Astrocyte (in vitro differentiated cells and primary cell): ENCODE data around the gene WDR5. TPM values are rescaled to one million over a fixed set of nuclear protein-coding genes. Genes with fewer than 3 reads are reported as not detected.

ENCODE experiments used
- DNase-seq: peaks from one replicate; pipeline ENCODE4 v3.0.0-alpha.2; 2010; ENCODE audit warnings: low read depth
- FAIRE-seq: peaks from 2 replicates; lab custom pipeline; 2011; peaks lifted over from hg19 to GRCh38; lab: Jason Lieb, UNC
- H2AFZ ChIP-seq: 2 replicates; pipeline ENCODE4 v1.6.0; 2012; ENCODE audit warnings: low read depth, low read length, inconsistent platforms
- H3K27ac ChIP-seq: 2 replicates; pipeline ENCODE4 v1.5.1; 2011; ENCODE audit warnings: low read depth, low read length, inconsistent platforms
- H3K27me3 ChIP-seq: 2 replicates; pipeline ENCODE4 v1.6.0; 2011; ENCODE audit warnings: low read length, inconsistent platforms; ENCODE audit not compliant: insufficient read depth
- H3K36me3 ChIP-seq: 2 replicates; pipeline ENCODE4 v1.5.1; 2011; ENCODE audit warnings: low read length, inconsistent platforms; ENCODE audit not compliant: insufficient read depth
- H3K4me1 ChIP-seq: 2 replicates; pipeline ENCODE4 v1.5.1; 2011; ENCODE audit warnings: low read length, inconsistent platforms; ENCODE audit not compliant: insufficient read depth
- H3K4me2 ChIP-seq: 2 replicates; pipeline ENCODE4 v1.6.0; 2012; ENCODE audit warnings: low read length, inconsistent platforms
- H3K4me3 ChIP-seq: 2 replicates; pipeline ENCODE4 v1.5.1; 2011; ENCODE audit warnings: low read depth, mild to moderate bottlenecking, low read length, inconsistent platforms; ENCODE audit not compliant: insufficient read depth
- H3K79me2 ChIP-seq: 2 replicates; pipeline ENCODE4 v1.6.0; 2012; ENCODE audit warnings: mild to moderate bottlenecking, low read length, inconsistent platforms; ENCODE audit not compliant: insufficient read depth
- H3K9ac ChIP-seq: 2 replicates; pipeline ENCODE4 v1.6.0; 2012; ENCODE audit warnings: mild to moderate bottlenecking, low read length, inconsistent platforms
- H3K9me3 ChIP-seq: 2 replicates; pipeline ENCODE4 v1.5.1; 2012; ENCODE audit warnings: low read depth, mild to moderate bottlenecking, low read length, inconsistent platforms; ENCODE audit not compliant: insufficient read depth
- H4K20me1 ChIP-seq: 2 replicates; pipeline ENCODE4 v1.6.0; 2012; ENCODE audit warnings: low read length, inconsistent platforms; ENCODE audit not compliant: insufficient read depth
- H3K27ac Mint-ChIP-seq: one replicate; pipeline ENCODE4 v1.8.0; 2021; ENCODE audit warnings: mild to moderate bottlenecking, mixed read lengths; ENCODE audit not compliant: unreplicated experiment
- H3K27me3 Mint-ChIP-seq: one replicate; pipeline ENCODE4 v1.8.0; 2021; ENCODE audit warnings: low read depth, mixed read lengths; ENCODE audit not compliant: unreplicated experiment
- H3K36me3 Mint-ChIP-seq: one replicate; pipeline ENCODE4 v1.8.0; 2021; ENCODE audit warnings: low read depth, mixed read lengths; ENCODE audit not compliant: unreplicated experiment
- H3K4me1 Mint-ChIP-seq: one replicate; pipeline ENCODE4 v1.8.0; 2021; ENCODE audit warnings: low read depth, mixed read lengths; ENCODE audit not compliant: unreplicated experiment
- H3K4me3 Mint-ChIP-seq: one replicate; pipeline ENCODE4 v1.8.0; 2021; ENCODE audit warnings: mild to moderate bottlenecking, moderate library complexity, mixed read lengths; ENCODE audit not compliant: unreplicated experiment
- H3K9me3 Mint-ChIP-seq: one replicate; pipeline ENCODE4 v1.8.0; 2021; ENCODE audit warnings: mild to moderate bottlenecking, mixed read lengths; ENCODE audit not compliant: unreplicated experiment
- EZH2 ChIP-seq: IDR thresholded peaks from 2 replicates; pipeline ENCODE4 v1.6.1; 2012; ENCODE audit warnings: mild to moderate bottlenecking, low read length, inconsistent platforms; ENCODE audit not compliant: insufficient read depth
- total RNA-seq: library from RNA; stranded (reverse); gene quantifications from 2 replicates; pipeline ENCODE4 v1.2.1, GENCODE V29; 2021
- TF ChIP-seq, protein P1 (sequence below): IDR thresholded peaks from 2 replicates; pipeline ENCODE4 v1.5.1; 2011; ENCODE audit warnings: low read depth, mild to moderate bottlenecking, inconsistent platforms, low read length, moderate library complexity; ENCODE audit not compliant: insufficient read depth

The WDR5 gene
- total RNA-seq, 1 donor from 2014 or later: 28.1 TPM

DNA sequence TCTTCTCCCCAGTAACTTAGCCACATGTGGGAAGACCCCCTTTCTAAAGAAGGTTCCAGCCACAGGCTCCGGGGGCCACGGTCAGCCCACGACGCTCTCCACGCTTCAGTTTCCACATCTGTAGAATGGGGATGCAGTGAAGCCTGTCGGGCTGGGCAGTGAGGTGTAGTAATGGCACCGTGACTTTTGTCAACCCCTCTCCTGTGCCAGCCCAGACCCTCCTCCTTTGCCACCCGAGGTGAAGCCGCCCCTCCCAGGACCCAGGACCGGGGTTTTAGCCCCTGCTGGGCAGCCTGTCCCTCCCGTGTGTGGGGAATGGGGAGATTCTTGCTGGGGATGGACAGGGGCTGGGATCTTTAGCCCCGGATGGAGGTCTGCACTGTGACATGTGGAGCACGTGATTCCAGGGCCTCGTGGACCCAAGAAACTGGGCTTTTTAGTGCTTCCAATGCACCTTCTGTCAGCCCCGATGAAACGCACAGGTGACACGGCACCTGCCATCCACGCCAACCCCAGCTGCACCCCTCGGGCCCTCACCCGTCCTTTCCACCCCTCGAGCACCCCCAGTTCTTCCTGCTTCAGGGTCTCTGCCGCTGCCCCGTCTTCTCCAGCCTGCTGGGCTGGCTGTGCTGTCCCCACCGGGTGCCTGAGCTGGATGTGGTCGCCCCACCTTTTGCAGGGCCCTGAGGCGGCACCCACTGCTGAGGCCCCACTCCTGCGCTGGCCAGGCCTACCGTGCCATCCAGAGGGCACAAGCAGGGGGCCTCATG, 41.9 kb downstream of the WDR5 start:
- Mint-ChIP-seq H3K4me3 (no peak overlapping the region), H3K27ac (no peak overlapping the region), H3K27me3 (peaks cover 33% of the 10 kb centered on the region), H3K9me3 (no peaks in the 10 kb centered on the region), H3K36me3 (no peaks in the 10 kb centered on the region), H3K4me1 (no peaks in the 10 kb centered on the region)
- H3K79me2 ChIP-seq: no peaks in the 10 kb centered on the region
- DNase-seq: no peak
- no peak overlapping the region for H3K27ac ChIP-seq
- H3K27me3 ChIP-seq: peaks cover 15% of the 10 kb centered on the region
- TF ChIP-seq, protein P1, sequence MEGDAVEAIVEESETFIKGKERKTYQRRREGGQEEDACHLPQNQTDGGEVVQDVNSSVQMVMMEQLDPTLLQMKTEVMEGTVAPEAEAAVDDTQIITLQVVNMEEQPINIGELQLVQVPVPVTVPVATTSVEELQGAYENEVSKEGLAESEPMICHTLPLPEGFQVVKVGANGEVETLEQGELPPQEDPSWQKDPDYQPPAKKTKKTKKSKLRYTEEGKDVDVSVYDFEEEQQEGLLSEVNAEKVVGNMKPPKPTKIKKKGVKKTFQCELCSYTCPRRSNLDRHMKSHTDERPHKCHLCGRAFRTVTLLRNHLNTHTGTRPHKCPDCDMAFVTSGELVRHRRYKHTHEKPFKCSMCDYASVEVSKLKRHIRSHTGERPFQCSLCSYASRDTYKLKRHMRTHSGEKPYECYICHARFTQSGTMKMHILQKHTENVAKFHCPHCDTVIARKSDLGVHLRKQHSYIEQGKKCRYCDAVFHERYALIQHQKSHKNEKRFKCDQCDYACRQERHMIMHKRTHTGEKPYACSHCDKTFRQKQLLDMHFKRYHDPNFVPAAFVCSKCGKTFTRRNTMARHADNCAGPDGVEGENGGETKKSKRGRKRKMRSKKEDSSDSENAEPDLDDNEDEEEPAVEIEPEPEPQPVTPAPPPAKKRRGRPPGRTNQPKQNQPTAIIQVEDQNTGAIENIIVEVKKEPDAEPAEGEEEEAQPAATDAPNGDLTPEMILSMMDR: no peak
- TF ChIP-seq EZH2: no peak
- H4K20me1 ChIP-seq: no peaks in the 10 kb centered on the region
- H3K4me1 ChIP-seq: peaks cover 7% of the 10 kb centered on the region
- no peak overlapping the region for H2AFZ ChIP-seq
- H3K4me2 ChIP-seq: no peak overlapping the region
- H3K4me3 ChIP-seq: no peak overlapping the region
- no peak for FAIRE-seq
- no peaks in the 10 kb centered on the region for H3K9me3 ChIP-seq
- no peaks in the 10 kb centered on the region for H3K36me3 ChIP-seq
- H3K9ac ChIP-seq: no peak overlapping the region

GRCh38 chr9:134178394-134178767, 42.5 kb downstream of the WDR5 start:
- Mint-ChIP-seq H3K36me3 (no peaks in the 10 kb centered on the region), H3K27me3 (peaks cover 31% of the 10 kb centered on the region), H3K4me3 (no peak overlapping the region), H3K9me3 (no peaks in the 10 kb centered on the region), H3K27ac (peak overlapping the region; percentile 53), H3K4me1 (no peaks in the 10 kb centered on the region)
- Histone ChIP-seq H3K9me3 (no peaks in the 10 kb centered on the region), H3K4me3 (no peak overlapping the region), H3K4me2 (no peak overlapping the region), H4K20me1 (no peaks in the 10 kb centered on the region), H3K27ac (no peak overlapping the region), H3K27me3 (peaks cover 15% of the 10 kb centered on the region), H3K79me2 (no peaks in the 10 kb centered on the region), H2AFZ (no peak overlapping the region), H3K4me1 (peaks cover 7% of the 10 kb centered on the region), H3K36me3 (no peaks in the 10 kb centered on the region), H3K9ac (no peak overlapping the region)
- no peak for FAIRE-seq
- no peak for DNase-seq
- TF ChIP-seq EZH2: no peak
- TF ChIP-seq, protein P1: no peak
